ENCODE results near the gene ZFR2. TPM values are rescaled to one million over a fixed set of nuclear protein-coding genes. Genes with fewer than 3 reads are reported as not detected.

Gene ZFR2
- total RNA-seq, 4 donors from 2014 or later, result not detected

DNA sequence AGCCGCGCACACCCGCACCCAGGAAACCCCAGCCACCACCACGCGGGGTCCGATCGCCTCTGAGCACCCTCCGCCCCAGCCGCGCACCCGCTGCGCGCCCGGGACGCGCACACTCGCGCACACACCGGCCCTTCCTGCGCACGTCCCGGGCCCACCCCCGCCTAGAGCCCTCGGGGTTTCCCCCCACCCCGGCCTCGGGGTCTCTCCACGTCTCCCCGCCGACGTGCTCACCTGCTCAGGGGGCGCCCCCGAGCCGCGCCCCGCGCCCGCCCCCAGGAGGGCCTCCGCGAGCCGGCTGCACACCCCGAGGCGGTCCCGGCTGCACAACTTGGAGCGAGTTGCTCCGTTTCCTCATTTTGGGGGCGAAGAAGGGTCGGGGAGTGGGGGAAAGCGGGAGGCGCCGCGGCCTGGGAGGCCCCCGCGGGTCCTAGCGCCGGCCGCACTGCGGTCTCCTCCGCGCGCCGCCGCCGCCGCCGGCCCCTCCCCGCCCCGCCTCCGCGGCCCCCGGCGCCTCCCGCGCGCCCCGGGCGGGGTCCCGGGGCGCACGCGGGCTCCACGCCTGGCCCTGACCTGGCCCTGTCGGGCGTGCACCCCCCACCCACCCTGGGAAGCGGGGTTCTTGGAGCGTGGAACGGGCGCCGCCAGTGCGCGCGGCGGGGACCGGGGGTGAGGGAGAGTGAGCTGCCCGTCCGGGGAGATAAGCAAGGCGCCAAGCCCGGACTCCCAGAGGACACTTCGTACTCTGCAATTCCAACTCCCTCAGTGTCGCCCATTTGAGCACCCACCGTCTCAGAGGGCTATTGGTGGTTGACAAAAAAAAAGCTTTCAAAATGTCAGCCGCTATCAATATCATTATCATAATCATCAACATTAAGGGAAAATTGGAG lies 82.7 kb downstream of the ZFR2 start, which contains the start of gene MATK:
MATK (minus strand) TSS at position 444 of the 887 bp plus-strand sequence. CDS start 1,246 bp downstream, outside the sequence.
- no peak within 1 kb of the TSS for H3K4me3 ChIP-seq
- no peaks in the 10 kb centered on the region for H3K4me1 ChIP-seq
- no peak for DNase-seq
- H3K9me3 ChIP-seq, result peaks cover 0 to 19% of the 10 kb centered on the region in 2 donors
- no peak within 1 kb of the TSS for H3K27ac ChIP-seq
- no peaks in the 10 kb centered on the region for H3K36me3 ChIP-seq
- TF ChIP-seq CTCF (IDR thresholded peaks at IDR 0.05), result no peak
- TF ChIP-seq POLR2A (IDR thresholded peaks at IDR 0.05), result no peak
- intact Hi-C loops (cut with DNase I; ENCODE audit: low total_unique reads), result no loop called here
- H3K27me3 ChIP-seq, result peaks cover 0 to 4% of the 10 kb centered on the region in 2 donors

DNA sequence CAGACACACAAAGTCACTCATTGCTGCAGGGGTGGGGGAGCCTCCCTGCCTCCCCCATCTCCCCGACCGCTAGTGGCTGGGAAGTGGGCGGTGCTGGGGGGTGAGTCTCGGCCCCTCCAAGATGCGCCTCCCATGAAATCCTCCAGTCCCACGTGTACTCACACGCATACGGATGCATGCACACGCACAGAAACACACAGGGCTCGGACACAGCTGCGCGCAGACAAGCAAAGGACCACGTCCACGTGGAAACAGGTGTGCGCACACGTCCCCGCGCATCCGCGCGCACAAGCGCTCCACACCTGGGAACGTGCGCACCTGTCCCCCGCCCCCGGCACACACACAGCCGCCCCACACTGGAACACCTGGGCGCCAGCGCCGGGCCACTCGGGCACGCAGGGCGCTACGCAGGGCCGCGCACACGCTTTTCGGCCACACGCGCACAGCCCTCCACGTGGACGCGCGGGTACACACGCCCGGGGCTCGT lies 83.3 kb downstream of the ZFR2 start:
- Histone ChIP-seq H3K27ac (no peak overlapping the region), H3K27me3 (peaks cover 0 to 4% of the 10 kb centered on the region in 2 donors), H3K36me3 (no peaks in the 10 kb centered on the region), H3K9me3 (peaks cover 0 to 19% of the 10 kb centered on the region in 2 donors), H3K4me1 (no peaks in the 10 kb centered on the region), H3K4me3 (no peak overlapping the region)
- DNase-seq, result no peak
- no peak for TF ChIP-seq CTCF (IDR thresholded peaks at IDR 0.05)
- intact Hi-C loops (cut with DNase I; ENCODE audit: low total_unique reads), result no loop called here

DNA sequence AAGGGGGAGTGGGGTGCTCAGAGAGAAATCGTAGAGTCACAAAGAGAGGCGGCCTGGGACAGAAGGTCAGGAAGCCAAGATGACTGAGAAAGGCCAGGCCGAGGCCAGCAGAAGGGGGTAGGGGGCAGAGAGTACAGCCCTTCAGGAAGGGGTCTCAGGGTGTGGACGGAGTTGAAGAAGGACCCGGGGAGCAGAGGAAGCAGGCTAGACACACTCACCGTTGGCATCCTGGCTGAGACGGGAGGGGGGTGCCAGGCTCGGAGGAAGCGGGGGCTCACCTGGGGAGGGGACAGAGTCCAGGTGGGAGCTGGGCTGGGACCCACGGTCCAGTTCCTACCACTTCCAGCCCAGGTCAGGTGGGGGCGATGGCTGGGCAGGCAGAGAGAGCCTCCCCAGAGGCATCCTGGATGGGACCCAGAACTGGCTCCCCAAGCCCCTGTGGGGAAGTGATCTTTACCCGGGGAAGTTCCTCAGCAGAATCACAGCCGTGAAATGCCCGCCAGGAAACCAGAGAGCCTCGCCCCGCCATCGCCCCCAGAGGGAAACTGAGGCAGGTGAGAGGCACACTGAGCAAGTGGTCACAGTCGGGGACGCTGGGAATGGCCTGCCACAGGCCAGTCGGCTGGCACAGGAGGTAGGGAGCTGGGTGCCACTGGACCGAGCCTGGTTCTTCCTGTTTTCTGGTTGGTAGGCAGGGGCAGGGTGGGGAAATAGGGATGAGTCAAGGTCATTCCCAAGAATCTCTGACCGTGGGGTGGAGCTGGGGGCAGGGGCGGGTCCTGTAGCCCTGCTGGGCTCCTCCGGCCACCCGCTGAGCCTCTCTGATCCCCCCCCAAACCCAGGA lies 84.0 kb downstream of the ZFR2 start:
- peaks cover 0 to 4% of the 10 kb centered on the region in 2 donors for H3K27me3 ChIP-seq
- no peaks in the 10 kb centered on the region for H3K36me3 ChIP-seq
- TF ChIP-seq CTCF (IDR thresholded peaks at IDR 0.05) (no peak), POLR2A (IDR thresholded peaks at IDR 0.05) (no peak)
- DNase-seq, result no peak
- H3K4me3 ChIP-seq, result no peak overlapping the region
- peaks cover 0 to 19% of the 10 kb centered on the region in 2 donors for H3K9me3 ChIP-seq
- H3K4me1 ChIP-seq, result no peaks in the 10 kb centered on the region
- H3K27ac ChIP-seq, result no peak overlapping the region
- intact Hi-C loops (cut with DNase I; ENCODE audit: low total_unique reads), result no loop called here

DNA sequence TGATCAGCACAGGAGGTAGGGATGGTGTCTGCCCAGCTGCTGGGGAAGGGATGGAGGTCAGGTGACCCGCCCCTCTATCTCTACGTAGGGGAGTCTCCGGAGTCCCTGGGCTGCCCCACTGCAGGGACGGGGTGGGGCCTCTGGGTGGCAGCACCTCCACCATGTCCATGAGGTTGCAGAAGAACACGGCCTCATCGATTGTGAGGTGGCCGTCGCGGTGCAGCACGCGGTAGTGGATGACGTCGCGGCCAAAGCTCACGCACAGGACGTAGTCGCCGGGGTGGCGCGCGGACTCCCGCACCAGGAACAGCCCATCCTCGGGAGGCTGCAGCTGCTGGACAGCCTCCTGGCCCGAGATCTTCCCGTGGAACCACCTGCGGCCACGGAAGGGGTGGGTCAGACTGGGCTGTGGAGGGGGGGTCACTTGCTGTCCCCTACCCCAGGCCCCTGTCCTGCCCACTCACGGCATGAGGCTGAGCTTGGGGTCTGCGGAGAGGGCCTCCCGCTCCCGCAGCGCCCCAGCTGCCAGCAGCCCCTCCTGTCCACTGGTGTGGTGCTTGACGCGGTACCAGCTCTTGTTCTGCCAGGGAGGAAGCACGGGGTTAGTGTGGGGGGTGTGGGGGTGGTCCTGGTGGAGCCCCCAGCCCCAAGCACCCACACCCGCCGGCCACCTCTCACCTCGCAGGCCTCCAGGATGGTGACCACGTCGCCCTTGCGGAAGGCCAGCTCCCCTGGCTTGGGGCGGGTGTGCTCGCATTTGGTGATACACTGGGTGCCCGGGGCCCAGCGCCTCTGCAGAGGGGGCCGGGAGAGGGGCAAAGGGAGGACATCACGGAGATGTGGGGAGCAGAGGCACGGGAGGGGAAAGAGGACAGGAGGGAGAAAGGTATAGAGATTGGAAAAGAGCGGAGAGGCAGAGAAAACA lies 84.9 kb downstream of the ZFR2 start:
- intact Hi-C loops (cut with DNase I; ENCODE audit: low total_unique reads), result no loop called here
- no peak for DNase-seq
- Histone ChIP-seq H3K36me3 (no peaks in the 10 kb centered on the region), H3K27me3 (peaks cover 0 to 4% of the 10 kb centered on the region in 2 donors), H3K27ac (no peak overlapping the region), H3K4me3 (no peak overlapping the region), H3K4me1 (no peaks in the 10 kb centered on the region), H3K9me3 (peaks cover 0 to 19% of the 10 kb centered on the region in 2 donors)
- TF ChIP-seq CTCF (IDR thresholded peaks at IDR 0.05), result no peak
- TF ChIP-seq POLR2A (IDR thresholded peaks at IDR 0.05), result no peak
